Trophoblast cell (in vitro differentiated cells and primary cell): ENCODE measurements around the gene TEX29.
A peak's percentile ranks its signal among the peaks of the same experiment; 100 is the strongest.

ENCODE experiments used
- DNase-seq, 2 donors: peaks; one replicate each; pipeline ENCODE4 v3.0.0-alpha.2; 2016
- H2AFZ ChIP-seq: 2 replicates; pipeline ENCODE4 v1.6.1; 2013; ENCODE audit warnings: low read length, moderate library complexity, mild to moderate bottlenecking; ENCODE audit not compliant: insufficient read depth, poor library complexity
- H2AK5ac ChIP-seq: 2 replicates; pipeline ENCODE4 v1.6.1; 2013; ENCODE audit warnings: mild to moderate bottlenecking, low read length
- H2BK120ac ChIP-seq: 2 replicates; pipeline ENCODE4 v1.6.1; 2013; ENCODE audit warnings: low read length, mild to moderate bottlenecking, moderate library complexity; ENCODE audit not compliant: insufficient read depth, poor library complexity
- H2BK12ac ChIP-seq: 2 replicates; pipeline ENCODE4 v1.6.1; 2013; ENCODE audit warnings: mild to moderate bottlenecking, low read length, moderate library complexity
- H2BK5ac ChIP-seq: 2 replicates; pipeline ENCODE4 v1.6.1; 2013; ENCODE audit warnings: low read length, low read depth, moderate library complexity, mild to moderate bottlenecking; ENCODE audit not compliant: poor library complexity
- H3K14ac ChIP-seq: 2 replicates; pipeline ENCODE4 v1.6.1; 2013; ENCODE audit warnings: mild to moderate bottlenecking, low read length
- H3K18ac ChIP-seq: 2 replicates; pipeline ENCODE4 v1.6.1; 2013; ENCODE audit warnings: mild to moderate bottlenecking, low read length
- H3K23ac ChIP-seq: 2 replicates; pipeline ENCODE4 v1.6.1; 2013; ENCODE audit warnings: low read length
- H3K27ac ChIP-seq: 2 replicates; pipeline ENCODE4 v1.5.1; 2013; ENCODE audit warnings: low read depth, mild to moderate bottlenecking, inconsistent platforms, low read length, moderate library complexity
- H3K27me3 ChIP-seq: 2 replicates; pipeline ENCODE4 v1.6.1; 2013; ENCODE audit warnings: inconsistent platforms, mild to moderate bottlenecking, low read length, moderate library complexity; ENCODE audit not compliant: insufficient read depth
- H3K36me3 ChIP-seq, 2 experiments: 1 replicate in 1 of 2; 2 replicates in 1 of 2; pipeline ENCODE4 v1.6.1; 2013; ENCODE audit warnings: low read length in 2 of 2, mild to moderate bottlenecking in 2 of 2, moderate library complexity in 1 of 2; ENCODE audit not compliant: insufficient read depth in 2 of 2, control insufficient read depth in 1 of 2
- H3K4ac ChIP-seq: 2 replicates; pipeline ENCODE4 v1.6.1; 2013; ENCODE audit warnings: low read depth, mild to moderate bottlenecking, low read length, moderate library complexity
- H3K4me1 ChIP-seq, 2 experiments: 1 replicate in 1 of 2; 2 replicates in 1 of 2; pipeline ENCODE4 v1.6.1; 2013; ENCODE audit warnings: low read length in 2 of 2, mild to moderate bottlenecking in 2 of 2, moderate library complexity in 1 of 2; ENCODE audit not compliant: insufficient read depth in 2 of 2, control insufficient read depth in 1 of 2
- H3K4me2 ChIP-seq: 2 replicates; pipeline ENCODE4 v1.6.1; 2013; ENCODE audit warnings: inconsistent platforms, mild to moderate bottlenecking, low read length, moderate library complexity
- H3K4me3 ChIP-seq: 2 replicates; pipeline ENCODE4 v1.5.1; 2013; ENCODE audit warnings: mild to moderate bottlenecking, low read depth, low read length, inconsistent platforms
- H3K79me1 ChIP-seq: one replicate; pipeline ENCODE4 v1.6.1; 2013; ENCODE audit warnings: low read length
- H3K79me2 ChIP-seq: 2 replicates; pipeline ENCODE4 v1.6.1; 2013; ENCODE audit warnings: low read length, mild to moderate bottlenecking; ENCODE audit not compliant: control insufficient read depth, insufficient read depth, poor library complexity
- H3K9ac ChIP-seq: 2 replicates; pipeline ENCODE4 v1.6.1; 2013; ENCODE audit warnings: mild to moderate bottlenecking, low read length
- H3K9me3 ChIP-seq: 2 replicates; pipeline ENCODE4 v1.6.1; 2013; ENCODE audit warnings: low read depth, mild to moderate bottlenecking, control low read depth, inconsistent platforms, low read length; ENCODE audit not compliant: insufficient read depth
- H4K12ac ChIP-seq: 2 replicates; pipeline ENCODE4 v1.6.1; 2013; ENCODE audit warnings: low read depth, mild to moderate bottlenecking, low read length, moderate library complexity
- H4K8ac ChIP-seq: 2 replicates; pipeline ENCODE4 v1.6.1; 2013; ENCODE audit warnings: low read depth, mild to moderate bottlenecking, low read length, moderate library complexity
- H4K91ac ChIP-seq: one replicate; pipeline ENCODE4 v1.6.1; 2013; ENCODE audit warnings: low read depth, mild to moderate bottlenecking, low read length, moderate library complexity
- WGBS: extraction: QIAGEN DNeasy Blood & Tissue Kit; methylation state at CpG from one replicate; pipeline ENCODE4 v1.1.7; 2013; ENCODE audit warnings: missing lambda C conversion rate; ENCODE audit not compliant: insufficient read length, insufficient coverage; ENCODE audit errors: extremely low coverage; 5-methylcytosine and 5-hydroxymethylcytosine counted together

Gene TEX29

GRCh38 chr13:111382877-111383276, 62.4 kb downstream of the TEX29 start:
- Histone ChIP-seq H3K4me2 (no peak overlapping the region), H3K36me3 (no peaks in the 10 kb centered on the region), H4K8ac (no peak overlapping the region), H3K27ac (no peak overlapping the region), H4K12ac (no peak overlapping the region), H3K4ac (no peak overlapping the region), H3K4me3 (no peak overlapping the region), H3K18ac (no peak overlapping the region), H3K9me3 (peaks cover 6% of the 10 kb centered on the region), H2BK12ac (no peak overlapping the region), H2BK120ac (no peak overlapping the region), H2BK5ac (no peak overlapping the region), H3K27me3 (no peaks in the 10 kb centered on the region), H2AFZ (no peak overlapping the region), H4K91ac (no peak overlapping the region), H2AK5ac (no peak overlapping the region), H3K23ac (no peak overlapping the region), H3K9ac (no peak overlapping the region), H3K4me1 (no peaks in the 10 kb centered on the region), H3K79me1 (no peaks in the 10 kb centered on the region), H3K14ac (no peak overlapping the region), H3K79me2 (no peaks in the 10 kb centered on the region)
- no CpG with 5 or more reads among the region's 2 CpGs for WGBS
- no peak for DNase-seq

- H4K12ac ChIP-seq: no peak overlapping the region
- no peak overlapping the region for H4K8ac ChIP-seq
- peaks cover 6% of the 10 kb centered on the region for H3K9me3 ChIP-seq
- no peak overlapping the region for H2BK12ac ChIP-seq
- no peak overlapping the region for H3K9ac ChIP-seq
- WGBS: no CpG with 5 or more reads among the region's 21 CpGs
- no peak for DNase-seq
- H2AFZ ChIP-seq: no peak overlapping the region
- H4K91ac ChIP-seq: no peak overlapping the region
- no peak overlapping the region for H2BK5ac ChIP-seq
- no peaks in the 10 kb centered on the region for H3K36me3 ChIP-seq
- no peaks in the 10 kb centered on the region for H3K79me2 ChIP-seq
- no peak overlapping the region for H2BK120ac ChIP-seq
- no peak overlapping the region for H3K4me2 ChIP-seq
- H3K4ac ChIP-seq: no peak overlapping the region
- H3K4me1 ChIP-seq: no peaks in the 10 kb centered on the region
- no peak overlapping the region for H3K23ac ChIP-seq
- no peak overlapping the region for H2AK5ac ChIP-seq
- H3K14ac ChIP-seq: no peak overlapping the region
- no peaks in the 10 kb centered on the region for H3K27me3 ChIP-seq
- H3K18ac ChIP-seq: no peak overlapping the region
- no peak overlapping the region for H3K4me3 ChIP-seq
- no peaks in the 10 kb centered on the region for H3K79me1 ChIP-seq
- no peak overlapping the region for H3K27ac ChIP-seq
Measured at GRCh38 chr13:111383591-111384440, 63.4 kb downstream of the TEX29 start.

GRCh38 chr13:111384441-111385182, 64.2 kb downstream of the TEX29 start:
- no peaks in the 10 kb centered on the region for H3K4me1 ChIP-seq
- H2BK120ac ChIP-seq: no peak overlapping the region
- no peaks in the 10 kb centered on the region for H3K79me1 ChIP-seq
- H4K8ac ChIP-seq: no peak overlapping the region
- H3K4me3 ChIP-seq: no peak overlapping the region
- H3K27me3 ChIP-seq: no peaks in the 10 kb centered on the region
- no peak overlapping the region for H3K4me2 ChIP-seq
- no peak overlapping the region for H2AFZ ChIP-seq
- no peaks in the 10 kb centered on the region for H3K79me2 ChIP-seq
- H3K23ac ChIP-seq: peak overlapping the region; percentile 69
- H3K18ac ChIP-seq: no peak overlapping the region
- H2AK5ac ChIP-seq: no peak overlapping the region
- no peaks in the 10 kb centered on the region for H3K36me3 ChIP-seq
- no CpG with 5 or more reads among the region's 11 CpGs for WGBS
- no peak overlapping the region for H2BK12ac ChIP-seq
- no peak overlapping the region for H3K9ac ChIP-seq
- H4K91ac ChIP-seq: no peak overlapping the region
- no peak overlapping the region for H2BK5ac ChIP-seq
- DNase-seq: no peak
- H3K9me3 ChIP-seq: peaks cover 6% of the 10 kb centered on the region
- H3K14ac ChIP-seq: no peak overlapping the region
- no peak overlapping the region for H3K27ac ChIP-seq
- no peak overlapping the region for H3K4ac ChIP-seq
- H4K12ac ChIP-seq: no peak overlapping the region

GRCh38 chr13:111385183-111385857, 64.9 kb downstream of the TEX29 start:
- Histone ChIP-seq H3K27ac (no peak overlapping the region), H2BK5ac (no peak overlapping the region), H3K27me3 (no peaks in the 10 kb centered on the region), H3K36me3 (no peaks in the 10 kb centered on the region), H3K9ac (no peak overlapping the region), H3K4ac (no peak overlapping the region), H4K12ac (no peak overlapping the region), H2AFZ (no peak overlapping the region), H3K23ac (no peak overlapping the region), H2BK120ac (no peak overlapping the region), H3K9me3 (peaks cover 5% of the 10 kb centered on the region), H3K14ac (no peak overlapping the region), H3K79me2 (no peaks in the 10 kb centered on the region), H4K91ac (no peak overlapping the region), H3K4me1 (no peaks in the 10 kb centered on the region), H3K18ac (no peak overlapping the region), H4K8ac (no peak overlapping the region), H2BK12ac (no peak overlapping the region), H3K4me2 (no peak overlapping the region), H2AK5ac (no peak overlapping the region), H3K79me1 (no peaks in the 10 kb centered on the region), H3K4me3 (no peak overlapping the region)
- no peak for DNase-seq
- no CpG with 5 or more reads among the region's 6 CpGs for WGBS
